WTC11 (cell line): ENCODE measurements around the gene COPS7A. TPM values are rescaled to one million over a fixed set of nuclear protein-coding genes. Genes with fewer than 3 reads are reported as not detected.

Experiments
- ATAC-seq: fragments of 200-7000 bp; cut with Tn5 transposase; 2 replicates; pipeline ENCODE4 v1.10.0; 2021; ENCODE audit warnings: mild to moderate bottlenecking, moderate library complexity
- CTCF ChIA-PET: fragments of 300-600 bp; sonication (Branson Sonifier 250); formaldehyde crosslinking; loops from one replicate; lab custom pipeline; 2021; ENCODE audit warnings: antibody characterized with exemption; lab: Charles Lee
- POLR2A ChIA-PET: fragments of 350-600 bp; sonication (Branson Sonifier 250); formaldehyde crosslinking; loops from one replicate; lab custom pipeline; 2021; ENCODE audit warnings: antibody characterized with exemption; lab: Charles Lee
- DNase-seq: peaks from one replicate; pipeline ENCODE4 v3.0.0; 2021; ENCODE audit warnings: low spot score
- H3K27ac Mint-ChIP-seq: 2 replicates; pipeline ENCODE4 v1.8.0; 2021; ENCODE audit warnings: mixed read lengths
- H3K27me3 Mint-ChIP-seq: 2 replicates; pipeline ENCODE4 v1.8.0; 2021; ENCODE audit warnings: low read depth, mild to moderate bottlenecking, moderate library complexity, mixed read lengths
- H3K36me3 Mint-ChIP-seq: 2 replicates; pipeline ENCODE4 v1.8.0; 2021; ENCODE audit warnings: mixed read lengths
- H3K4me1 Mint-ChIP-seq: 2 replicates; pipeline ENCODE4 v1.8.0; 2022; ENCODE audit warnings: mixed read lengths
- H3K4me3 Mint-ChIP-seq: 2 replicates; pipeline ENCODE4 v1.8.0; 2021; ENCODE audit warnings: mild to moderate bottlenecking, moderate library complexity, mixed read lengths
- H3K9me3 Mint-ChIP-seq: 2 replicates; pipeline ENCODE4 v1.8.0; 2021; ENCODE audit warnings: mixed read lengths
- EMX1 ChIP-seq: fragments of 250-450 bp; sonication (Bioruptor Pico); IDR thresholded peaks from 2 replicates; pipeline ENCODE4 v1.8.0; 2021; ENCODE audit warnings: mild to moderate bottlenecking
- FOXJ3 ChIP-seq: sonication (generic); formaldehyde crosslinking; IDR thresholded peaks from 2 replicates; pipeline ENCODE4 v1.9.0; 2021; ENCODE audit warnings: missing genetic modification reagents, mild to moderate bottlenecking, borderline replicate concordance
- GTF2I ChIP-seq: fragments of 250-450 bp; sonication (Bioruptor Pico); conservative IDR thresholded peaks from 2 replicates; pipeline ENCODE4 v1.4.0; 2021; ENCODE audit warnings: mild to moderate bottlenecking
- HMGA2 ChIP-seq: fragments of 250-450 bp; sonication (Bioruptor Pico); IDR thresholded peaks from 2 replicates; pipeline ENCODE4 v1.4.0; 2021; ENCODE audit warnings: mild to moderate bottlenecking, moderate library complexity
- HMGXB4 ChIP-seq: sonication (generic); formaldehyde crosslinking; IDR thresholded peaks from 2 replicates; pipeline ENCODE4 v1.8.1; 2023; ENCODE audit warnings: mild to moderate bottlenecking, moderate library complexity, missing genetic modification reagents
- MYBL2 ChIP-seq: sonication (generic); formaldehyde crosslinking; IDR thresholded peaks from 2 replicates; pipeline ENCODE4 v1.8.1; 2023; ENCODE audit warnings: mild to moderate bottlenecking, moderate library complexity, missing genetic modification reagents
- NFE2L1 ChIP-seq: sonication (generic); formaldehyde crosslinking; IDR thresholded peaks from 2 replicates; pipeline ENCODE4 v1.8.1; 2023; ENCODE audit warnings: missing genetic modification reagents
- NR3C1 ChIP-seq: sonication (generic); formaldehyde crosslinking; conservative IDR thresholded peaks from 2 replicates; pipeline ENCODE4 v1.8.1; 2023; ENCODE audit warnings: low read depth, mild to moderate bottlenecking, missing genetic modification reagents
- ZNF263 ChIP-seq: sonication (generic); formaldehyde crosslinking; IDR thresholded peaks from 2 replicates; pipeline ENCODE4 v1.8.1; 2022; ENCODE audit warnings: low read depth, mild to moderate bottlenecking, moderate library complexity, missing genetic modification reagents
- ZNF425 ChIP-seq: fragments of 250-450 bp; sonication (Bioruptor Pico); conservative IDR thresholded peaks from 2 replicates; pipeline ENCODE4 v1.9.0; 2021; ENCODE audit warnings: mild to moderate bottlenecking
- total RNA-seq: library from RNA; stranded (reverse); gene quantifications from 3 replicates; pipeline ENCODE4 v1.2.3, GENCODE V29; 2021
- TF ChIP-seq, protein P1 (sequence below): sonication (generic); formaldehyde crosslinking; IDR thresholded peaks from 2 replicates; pipeline ENCODE4 v1.8.0; 2023; ENCODE audit warnings: missing genetic modification reagents
- TF ChIP-seq, protein P2 (sequence below): sonication (generic); formaldehyde crosslinking; IDR thresholded peaks from 2 replicates; pipeline ENCODE4 v1.8.1; 2022; ENCODE audit warnings: mild to moderate bottlenecking, moderate library complexity, missing genetic modification reagents
- TF ChIP-seq, protein P3 (sequence below): sonication (generic); formaldehyde crosslinking; IDR thresholded peaks from 2 replicates; pipeline ENCODE4 v1.8.0; 2022; ENCODE audit warnings: mild to moderate bottlenecking, missing genetic modification reagents
- TF ChIP-seq, protein P4 (sequence below): fragments of 200-600 bp; IDR thresholded peaks from 2 replicates; pipeline ENCODE4 v1.8.0; 2022; ENCODE audit warnings: antibody characterized with exemption
- TF ChIP-seq, protein P5 (sequence below): sonication (generic); formaldehyde crosslinking; IDR thresholded peaks from 2 replicates; pipeline ENCODE4 v1.8.0; 2023; ENCODE audit warnings: mild to moderate bottlenecking, missing genetic modification reagents
- TF ChIP-seq, protein P6 (sequence below): sonication (generic); formaldehyde crosslinking; IDR thresholded peaks from 2 replicates; pipeline ENCODE4 v1.8.0; 2022; ENCODE audit warnings: mild to moderate bottlenecking, missing genetic modification reagents

Gene COPS7A
- total RNA-seq, 1 experiment from 2014 or later = 41.4 TPM

DNA sequence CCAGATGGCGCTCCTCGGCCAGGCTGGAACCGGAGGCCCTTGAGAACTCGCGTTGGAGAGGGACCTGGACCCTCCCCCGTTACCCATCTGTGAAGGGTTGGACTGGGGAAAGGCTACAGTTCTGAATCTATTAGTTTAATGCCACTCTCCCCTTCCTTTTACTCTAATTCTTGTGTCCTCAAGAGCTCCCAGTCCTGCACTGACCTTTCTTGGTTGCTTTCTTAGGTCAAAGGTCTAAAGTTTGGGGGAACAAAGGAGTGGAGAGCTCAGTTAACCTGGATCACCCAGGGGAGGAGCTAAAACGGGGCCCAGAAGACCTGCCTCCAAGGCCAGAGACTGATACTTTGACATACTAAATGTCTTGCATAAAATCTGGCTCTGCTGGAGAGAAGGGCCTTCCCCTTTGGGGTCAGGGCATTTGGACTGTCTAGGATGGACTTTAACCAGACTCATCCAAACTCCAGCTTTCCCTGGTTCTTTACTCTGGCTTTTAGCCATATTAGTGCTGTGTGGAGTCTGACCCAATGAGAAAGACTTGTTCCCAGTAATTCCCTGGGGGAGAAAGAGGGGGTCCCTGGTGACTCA, 30.0 kb downstream of the COPS7A start:
- ATAC-seq (peak; percentile 16), DNase-seq (no peak)
- ChIA-PET CTCF (interaction anchor here (0.5 to 7.7 kb wide), 39 partner anchors 8 to 192 kb away, joined by 3 to 234 read pairs (median 6); partner anchors contain the start of genes CDCA3, COPS7A, GNB3 and GPR162), POLR2A (interaction anchor here (0.5 to 5.1 kb wide), 14 partner anchors 14 to 190 kb away, joined by 3 to 84 read pairs (median 6); partner anchors contain the start of genes C12orf57, CDCA3, COPS7A and GPR162)
- peak overlapping the region; percentile 92 for H3K4me3 Mint-ChIP-seq
- H3K27me3 Mint-ChIP-seq = no peaks in the 10 kb centered on the region
- peaks cover 30% of the 10 kb centered on the region for H3K36me3 Mint-ChIP-seq
- peaks cover 31% of the 10 kb centered on the region for H3K4me1 Mint-ChIP-seq
- no peaks in the 10 kb centered on the region for H3K9me3 Mint-ChIP-seq
- peak overlapping the region; percentile 99 for H3K27ac Mint-ChIP-seq
- TF ChIP-seq NFE2L1 (no peak), EMX1 (CRISPR knock-in tag) (no peak), HMGXB4 (CRISPR knock-in tag) (0 out of 2 replicates have a peak, but pooled peaks have one; percentile 7)
- TF ChIP-seq, protein P1, sequence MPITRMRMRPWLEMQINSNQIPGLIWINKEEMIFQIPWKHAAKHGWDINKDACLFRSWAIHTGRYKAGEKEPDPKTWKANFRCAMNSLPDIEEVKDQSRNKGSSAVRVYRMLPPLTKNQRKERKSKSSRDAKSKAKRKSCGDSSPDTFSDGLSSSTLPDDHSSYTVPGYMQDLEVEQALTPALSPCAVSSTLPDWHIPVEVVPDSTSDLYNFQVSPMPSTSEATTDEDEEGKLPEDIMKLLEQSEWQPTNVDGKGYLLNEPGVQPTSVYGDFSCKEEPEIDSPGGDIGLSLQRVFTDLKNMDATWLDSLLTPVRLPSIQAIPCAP (CRISPR knock-in tag) = no peak
- TF ChIP-seq, protein P2, sequence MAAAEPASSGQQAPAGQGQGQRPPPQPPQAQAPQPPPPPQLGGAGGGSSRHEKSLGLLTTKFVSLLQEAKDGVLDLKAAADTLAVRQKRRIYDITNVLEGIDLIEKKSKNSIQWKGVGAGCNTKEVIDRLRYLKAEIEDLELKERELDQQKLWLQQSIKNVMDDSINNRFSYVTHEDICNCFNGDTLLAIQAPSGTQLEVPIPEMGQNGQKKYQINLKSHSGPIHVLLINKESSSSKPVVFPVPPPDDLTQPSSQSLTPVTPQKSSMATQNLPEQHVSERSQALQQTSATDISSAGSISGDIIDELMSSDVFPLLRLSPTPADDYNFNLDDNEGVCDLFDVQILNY (CRISPR knock-in tag) = 0 out of 2 replicates have a peak, but pooled peaks have one; percentile 5

DNA sequence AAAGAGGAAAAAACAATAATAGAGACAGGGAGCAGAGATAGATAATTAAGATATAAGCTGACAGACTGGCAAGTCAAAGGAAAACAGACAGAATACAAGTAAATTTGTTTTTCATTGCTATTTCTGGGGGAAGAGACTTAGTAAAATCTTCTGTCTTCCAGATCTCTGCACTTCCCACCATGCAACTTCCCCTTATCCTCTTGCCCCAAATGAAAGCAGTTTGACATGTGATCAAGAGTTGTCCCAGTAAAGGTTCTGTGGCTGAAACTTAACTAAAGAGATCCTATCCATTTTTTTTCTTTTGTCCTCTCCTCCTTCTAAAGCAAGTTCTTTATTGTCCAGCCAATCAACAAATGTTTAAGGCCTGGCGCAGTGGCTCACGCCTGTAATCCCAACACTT, 30.6 kb downstream of the COPS7A start:
- no peak overlapping the region for H3K4me3 Mint-ChIP-seq
- POLR2A ChIA-PET = interaction anchor here (0.7 to 5.1 kb wide), 8 partner anchors 13 to 189 kb away, joined by 3 to 84 read pairs (median 8); partner anchors contain the start of genes C12orf57, CDCA3, GPR162 and PTMS
- H3K4me1 Mint-ChIP-seq = peaks cover 32% of the 10 kb centered on the region
- H3K36me3 Mint-ChIP-seq = peaks cover 25% of the 10 kb centered on the region
- no peak for DNase-seq
- H3K27ac Mint-ChIP-seq = peak overlapping the region; percentile 99
- CTCF ChIA-PET = interaction anchor here (0.5 to 7.7 kb wide), 38 partner anchors 8 to 192 kb away, joined by 3 to 234 read pairs (median 6); partner anchors contain the start of genes CDCA3, COPS7A, GNB3 and GPR162
- no peaks in the 10 kb centered on the region for H3K27me3 Mint-ChIP-seq
- ATAC-seq = no peak
- no peaks in the 10 kb centered on the region for H3K9me3 Mint-ChIP-seq
- TF ChIP-seq GTF2I (CRISPR knock-in tag) (no peak), NR3C1 (no peak), MYBL2 (CRISPR knock-in tag) (no peak), NFE2L1 (no peak), FOXJ3 (CRISPR knock-in tag) (no peak), ZNF263 (no peak), HMGA2 (no peak), ZNF425 (no peak)
- TF ChIP-seq, protein P3, sequence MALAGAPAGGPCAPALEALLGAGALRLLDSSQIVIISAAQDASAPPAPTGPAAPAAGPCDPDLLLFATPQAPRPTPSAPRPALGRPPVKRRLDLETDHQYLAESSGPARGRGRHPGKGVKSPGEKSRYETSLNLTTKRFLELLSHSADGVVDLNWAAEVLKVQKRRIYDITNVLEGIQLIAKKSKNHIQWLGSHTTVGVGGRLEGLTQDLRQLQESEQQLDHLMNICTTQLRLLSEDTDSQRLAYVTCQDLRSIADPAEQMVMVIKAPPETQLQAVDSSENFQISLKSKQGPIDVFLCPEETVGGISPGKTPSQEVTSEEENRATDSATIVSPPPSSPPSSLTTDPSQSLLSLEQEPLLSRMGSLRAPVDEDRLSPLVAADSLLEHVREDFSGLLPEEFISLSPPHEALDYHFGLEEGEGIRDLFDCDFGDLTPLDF (CRISPR knock-in tag) = no peak
- TF ChIP-seq, protein P4, sequence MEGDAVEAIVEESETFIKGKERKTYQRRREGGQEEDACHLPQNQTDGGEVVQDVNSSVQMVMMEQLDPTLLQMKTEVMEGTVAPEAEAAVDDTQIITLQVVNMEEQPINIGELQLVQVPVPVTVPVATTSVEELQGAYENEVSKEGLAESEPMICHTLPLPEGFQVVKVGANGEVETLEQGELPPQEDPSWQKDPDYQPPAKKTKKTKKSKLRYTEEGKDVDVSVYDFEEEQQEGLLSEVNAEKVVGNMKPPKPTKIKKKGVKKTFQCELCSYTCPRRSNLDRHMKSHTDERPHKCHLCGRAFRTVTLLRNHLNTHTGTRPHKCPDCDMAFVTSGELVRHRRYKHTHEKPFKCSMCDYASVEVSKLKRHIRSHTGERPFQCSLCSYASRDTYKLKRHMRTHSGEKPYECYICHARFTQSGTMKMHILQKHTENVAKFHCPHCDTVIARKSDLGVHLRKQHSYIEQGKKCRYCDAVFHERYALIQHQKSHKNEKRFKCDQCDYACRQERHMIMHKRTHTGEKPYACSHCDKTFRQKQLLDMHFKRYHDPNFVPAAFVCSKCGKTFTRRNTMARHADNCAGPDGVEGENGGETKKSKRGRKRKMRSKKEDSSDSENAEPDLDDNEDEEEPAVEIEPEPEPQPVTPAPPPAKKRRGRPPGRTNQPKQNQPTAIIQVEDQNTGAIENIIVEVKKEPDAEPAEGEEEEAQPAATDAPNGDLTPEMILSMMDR = no peak
- TF ChIP-seq, protein P5, sequence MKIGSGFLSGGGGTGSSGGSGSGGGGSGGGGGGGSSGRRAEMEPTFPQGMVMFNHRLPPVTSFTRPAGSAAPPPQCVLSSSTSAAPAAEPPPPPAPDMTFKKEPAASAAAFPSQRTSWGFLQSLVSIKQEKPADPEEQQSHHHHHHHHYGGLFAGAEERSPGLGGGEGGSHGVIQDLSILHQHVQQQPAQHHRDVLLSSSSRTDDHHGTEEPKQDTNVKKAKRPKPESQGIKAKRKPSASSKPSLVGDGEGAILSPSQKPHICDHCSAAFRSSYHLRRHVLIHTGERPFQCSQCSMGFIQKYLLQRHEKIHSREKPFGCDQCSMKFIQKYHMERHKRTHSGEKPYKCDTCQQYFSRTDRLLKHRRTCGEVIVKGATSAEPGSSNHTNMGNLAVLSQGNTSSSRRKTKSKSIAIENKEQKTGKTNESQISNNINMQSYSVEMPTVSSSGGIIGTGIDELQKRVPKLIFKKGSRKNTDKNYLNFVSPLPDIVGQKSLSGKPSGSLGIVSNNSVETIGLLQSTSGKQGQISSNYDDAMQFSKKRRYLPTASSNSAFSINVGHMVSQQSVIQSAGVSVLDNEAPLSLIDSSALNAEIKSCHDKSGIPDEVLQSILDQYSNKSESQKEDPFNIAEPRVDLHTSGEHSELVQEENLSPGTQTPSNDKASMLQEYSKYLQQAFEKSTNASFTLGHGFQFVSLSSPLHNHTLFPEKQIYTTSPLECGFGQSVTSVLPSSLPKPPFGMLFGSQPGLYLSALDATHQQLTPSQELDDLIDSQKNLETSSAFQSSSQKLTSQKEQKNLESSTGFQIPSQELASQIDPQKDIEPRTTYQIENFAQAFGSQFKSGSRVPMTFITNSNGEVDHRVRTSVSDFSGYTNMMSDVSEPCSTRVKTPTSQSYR = no peak
- TF ChIP-seq, protein P1 (CRISPR knock-in tag) = no peak
- TF ChIP-seq, protein P6, sequence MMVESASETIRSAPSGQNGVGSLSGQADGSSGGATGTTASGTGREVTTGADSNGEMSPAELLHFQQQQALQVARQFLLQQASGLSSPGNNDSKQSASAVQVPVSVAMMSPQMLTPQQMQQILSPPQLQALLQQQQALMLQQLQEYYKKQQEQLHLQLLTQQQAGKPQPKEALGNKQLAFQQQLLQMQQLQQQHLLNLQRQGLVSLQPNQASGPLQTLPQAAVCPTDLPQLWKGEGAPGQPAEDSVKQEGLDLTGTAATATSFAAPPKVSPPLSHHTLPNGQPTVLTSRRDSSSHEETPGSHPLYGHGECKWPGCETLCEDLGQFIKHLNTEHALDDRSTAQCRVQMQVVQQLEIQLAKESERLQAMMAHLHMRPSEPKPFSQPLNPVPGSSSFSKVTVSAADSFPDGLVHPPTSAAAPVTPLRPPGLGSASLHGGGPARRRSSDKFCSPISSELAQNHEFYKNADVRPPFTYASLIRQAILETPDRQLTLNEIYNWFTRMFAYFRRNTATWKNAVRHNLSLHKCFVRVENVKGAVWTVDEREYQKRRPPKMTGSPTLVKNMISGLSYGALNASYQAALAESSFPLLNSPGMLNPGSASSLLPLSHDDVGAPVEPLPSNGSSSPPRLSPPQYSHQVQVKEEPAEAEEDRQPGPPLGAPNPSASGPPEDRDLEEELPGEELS (CRISPR knock-in tag) = no peak
